ENCODE measurements around the gene NTSR1.

- TF ChIP-seq EZH2 (IDR thresholded peaks at IDR 0.05; ENCODE audit: borderline replicate concordance, low read depth, low read length, poor library complexity, severe bottlenecking) (no peak), CTCF (conservative IDR thresholded peaks at IDR 0.05; ENCODE audit: low read depth, low read length) (0 out of 2 replicates have a peak, but pooled peaks have one; percentile 8)
Measured at GRCh38 chr20:62804021-62804626, 95.5 kb downstream of the NTSR1 start.
